ENCODE data around the gene MYO10.

The MYO10 gene

DNA sequence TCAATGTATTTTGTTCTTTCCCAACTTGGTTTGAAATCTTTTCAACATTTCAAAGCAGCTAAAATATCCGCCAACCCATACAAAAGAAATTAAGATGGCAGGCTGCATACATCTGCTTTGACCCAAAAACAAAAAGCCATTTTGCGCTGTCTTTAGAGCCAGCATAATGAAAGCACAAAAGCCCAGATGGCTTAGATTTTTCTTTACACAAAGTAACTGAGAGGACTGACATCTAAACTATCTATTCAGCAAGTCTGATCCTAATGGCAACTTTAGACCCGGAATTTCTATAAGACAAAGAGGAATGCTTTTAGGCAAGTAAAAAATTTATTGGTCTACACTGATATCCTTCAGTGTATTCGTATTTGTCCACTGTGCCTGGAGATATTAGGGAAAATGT, 86.3 kb downstream of the MYO10 start:
- TF ChIP-seq, protein P1, sequence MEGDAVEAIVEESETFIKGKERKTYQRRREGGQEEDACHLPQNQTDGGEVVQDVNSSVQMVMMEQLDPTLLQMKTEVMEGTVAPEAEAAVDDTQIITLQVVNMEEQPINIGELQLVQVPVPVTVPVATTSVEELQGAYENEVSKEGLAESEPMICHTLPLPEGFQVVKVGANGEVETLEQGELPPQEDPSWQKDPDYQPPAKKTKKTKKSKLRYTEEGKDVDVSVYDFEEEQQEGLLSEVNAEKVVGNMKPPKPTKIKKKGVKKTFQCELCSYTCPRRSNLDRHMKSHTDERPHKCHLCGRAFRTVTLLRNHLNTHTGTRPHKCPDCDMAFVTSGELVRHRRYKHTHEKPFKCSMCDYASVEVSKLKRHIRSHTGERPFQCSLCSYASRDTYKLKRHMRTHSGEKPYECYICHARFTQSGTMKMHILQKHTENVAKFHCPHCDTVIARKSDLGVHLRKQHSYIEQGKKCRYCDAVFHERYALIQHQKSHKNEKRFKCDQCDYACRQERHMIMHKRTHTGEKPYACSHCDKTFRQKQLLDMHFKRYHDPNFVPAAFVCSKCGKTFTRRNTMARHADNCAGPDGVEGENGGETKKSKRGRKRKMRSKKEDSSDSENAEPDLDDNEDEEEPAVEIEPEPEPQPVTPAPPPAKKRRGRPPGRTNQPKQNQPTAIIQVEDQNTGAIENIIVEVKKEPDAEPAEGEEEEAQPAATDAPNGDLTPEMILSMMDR (IDR thresholded peaks at IDR 0.05; ENCODE audit: unreplicated experiment in 3 of 3): no peak
- Mint-ChIP-seq H3K4me3 (no peak overlapping the region), H3K9me3 (no peaks in the 10 kb centered on the region), H3K36me3 (ENCODE audit: low read depth) (peaks cover 7% of the 10 kb centered on the region), H3K27ac (no peak overlapping the region), H3K4me1 (peaks cover 30% of the 10 kb centered on the region), H3K27me3 (ENCODE audit: low read depth) (no peaks in the 10 kb centered on the region)

DNA sequence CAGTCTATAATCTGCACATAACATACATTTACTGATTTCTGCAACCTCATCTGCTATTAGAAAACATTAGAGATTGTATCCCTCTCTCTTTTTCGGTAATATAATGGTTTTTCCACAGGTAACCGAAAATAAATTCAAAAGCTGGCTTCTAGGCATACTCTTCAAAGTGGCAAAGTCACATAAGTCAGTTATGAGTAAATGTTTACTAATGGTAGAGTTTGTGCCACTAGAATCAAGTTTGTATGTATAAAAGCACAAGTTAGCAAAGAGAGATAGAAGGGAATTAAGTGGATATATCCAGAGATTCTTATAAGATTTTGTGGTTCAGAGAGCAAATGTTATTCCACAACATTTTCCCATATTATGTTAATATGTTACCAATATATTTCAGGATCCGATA, 86.9 kb downstream of the MYO10 start:
- Mint-ChIP-seq H3K27me3 (ENCODE audit: low read depth) (no peaks in the 10 kb centered on the region), H3K36me3 (ENCODE audit: low read depth) (peaks cover 7% of the 10 kb centered on the region), H3K9me3 (no peaks in the 10 kb centered on the region), H3K4me1 (peaks cover 32% of the 10 kb centered on the region), H3K4me3 (no peak overlapping the region), H3K27ac (no peak overlapping the region)
- TF ChIP-seq, protein P1 (IDR thresholded peaks at IDR 0.05; ENCODE audit: unreplicated experiment in 3 of 3): no peak

DNA sequence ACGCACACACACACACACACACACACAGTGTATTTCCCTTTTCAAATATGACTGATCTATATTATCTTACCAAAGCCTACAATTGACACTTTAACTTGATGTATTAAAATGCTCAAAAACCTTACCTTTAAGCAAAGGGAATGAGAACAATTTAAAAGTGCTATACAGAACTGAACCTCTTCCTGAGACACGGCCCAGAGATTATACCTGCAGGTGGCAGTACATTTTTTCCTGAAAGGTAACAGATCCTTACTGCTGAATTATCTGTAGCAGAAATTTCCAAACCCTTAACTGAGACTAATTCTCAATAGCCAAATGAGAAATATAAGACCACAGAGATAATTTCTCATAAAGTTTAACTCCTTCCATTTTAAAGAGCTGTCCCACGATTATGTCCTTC, 91.1 kb downstream of the MYO10 start:
- Mint-ChIP-seq H3K4me1 (peaks cover 37% of the 10 kb centered on the region), H3K27ac (no peak overlapping the region), H3K27me3 (ENCODE audit: low read depth) (no peaks in the 10 kb centered on the region), H3K36me3 (ENCODE audit: low read depth) (peaks cover 14% of the 10 kb centered on the region), H3K4me3 (no peak overlapping the region), H3K9me3 (no peaks in the 10 kb centered on the region)
- TF ChIP-seq, protein P1 (IDR thresholded peaks at IDR 0.05; ENCODE audit: unreplicated experiment in 3 of 3): peak in 2 of 3 experiments; percentile 9

DNA sequence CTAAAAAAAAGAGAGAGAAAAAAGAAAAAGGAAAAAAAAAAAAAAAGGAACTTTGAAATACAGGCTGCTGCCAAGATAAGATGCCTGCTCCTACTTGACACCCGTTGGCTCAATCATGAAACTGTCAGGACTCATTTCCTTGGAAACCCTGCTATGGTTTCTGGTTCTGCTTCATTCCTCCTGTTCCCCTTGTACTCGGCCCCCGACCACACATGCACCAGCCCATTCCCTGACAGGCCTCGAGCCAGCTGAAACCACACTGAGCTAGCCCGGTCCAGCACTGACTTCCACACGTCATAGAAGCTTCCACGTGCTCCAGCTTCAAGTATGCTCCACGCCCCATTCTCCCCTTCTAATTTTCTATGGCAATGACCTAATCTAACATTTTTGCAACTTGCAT, 93.2 kb downstream of the MYO10 start:
- TF ChIP-seq, protein P1 (IDR thresholded peaks at IDR 0.05; ENCODE audit: unreplicated experiment in 3 of 3): no peak
- H3K4me1 Mint-ChIP-seq: peaks cover 47% of the 10 kb centered on the region
- no peak overlapping the region for H3K27ac Mint-ChIP-seq
- H3K27me3 Mint-ChIP-seq (ENCODE audit: low read depth): no peaks in the 10 kb centered on the region
- H3K4me3 Mint-ChIP-seq: no peak overlapping the region
- H3K9me3 Mint-ChIP-seq: no peaks in the 10 kb centered on the region
- H3K36me3 Mint-ChIP-seq (ENCODE audit: low read depth): peaks cover 15% of the 10 kb centered on the region

DNA sequence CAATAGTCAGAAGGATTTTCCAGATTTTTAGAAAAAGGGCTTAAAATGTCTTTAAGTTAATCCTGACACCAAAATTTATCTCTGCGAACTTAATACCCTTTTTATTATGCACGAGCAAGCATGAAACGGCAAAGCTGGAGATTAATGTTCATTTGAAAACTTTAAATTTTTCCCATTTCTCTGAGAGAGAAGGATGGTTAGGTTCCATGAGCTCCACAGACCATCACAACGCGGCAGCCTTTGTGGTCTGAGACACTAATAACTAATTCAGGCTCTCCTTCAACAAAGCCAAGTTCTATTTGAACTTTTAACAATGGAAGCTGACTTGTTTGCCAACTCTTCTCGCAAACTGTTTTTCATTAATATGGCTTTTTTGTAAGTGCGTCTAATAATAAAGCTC, 94.7 kb downstream of the MYO10 start:
- Mint-ChIP-seq H3K4me3 (no peak overlapping the region), H3K27me3 (ENCODE audit: low read depth) (no peaks in the 10 kb centered on the region), H3K27ac (peak overlapping the region in 1 of 3 experiments; percentile 48), H3K4me1 (peaks cover 52% of the 10 kb centered on the region), H3K9me3 (no peaks in the 10 kb centered on the region), H3K36me3 (ENCODE audit: low read depth) (peaks cover 15% of the 10 kb centered on the region)
- TF ChIP-seq, protein P1 (IDR thresholded peaks at IDR 0.05; ENCODE audit: unreplicated experiment in 3 of 3): no peak

DNA sequence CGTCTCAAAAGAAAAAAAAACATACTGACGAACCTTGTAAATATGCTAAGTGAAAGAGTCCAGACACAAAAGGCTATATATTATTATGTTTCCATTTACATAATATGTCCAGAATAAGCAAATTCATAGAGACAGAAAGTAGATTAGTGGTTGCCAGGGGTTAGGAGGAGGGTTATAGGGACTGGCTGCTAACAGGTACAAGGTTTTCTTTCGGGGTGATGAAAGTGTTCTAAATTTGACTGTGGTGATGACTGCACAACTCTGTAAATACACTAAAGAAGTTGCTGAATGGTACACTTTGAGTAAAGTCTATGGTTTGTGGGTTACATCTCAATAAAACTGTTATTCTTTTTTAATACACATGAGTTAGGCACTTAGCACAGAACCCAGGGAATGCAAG, 98.8 kb downstream of the MYO10 start:
- TF ChIP-seq, protein P1 (IDR thresholded peaks at IDR 0.05; ENCODE audit: unreplicated experiment in 3 of 3): no peak

More for the DNA sequence above, 98.8 kb downstream of the MYO10 start:
- H3K9me3 Mint-ChIP-seq: no peaks in the 10 kb centered on the region
- H3K4me3 Mint-ChIP-seq: no peak overlapping the region
- peaks cover 41% of the 10 kb centered on the region for H3K4me1 Mint-ChIP-seq
- H3K36me3 Mint-ChIP-seq (ENCODE audit: low read depth): peaks cover 15% of the 10 kb centered on the region
- H3K27me3 Mint-ChIP-seq (ENCODE audit: low read depth): no peaks in the 10 kb centered on the region
- no peak overlapping the region for H3K27ac Mint-ChIP-seq

All from nephron (organoid).